Endothelial cell of umbilical vein (primary cell): ENCODE data around the gene SNX12.

Experiments
- EZH2 ChIP-seq: IDR thresholded peaks from 2 replicates; pipeline ENCODE4 v1.6.1; 2012; ENCODE audit warnings: borderline replicate concordance, low read depth, mild to moderate bottlenecking, moderate library complexity, low read length, inconsistent platforms; ENCODE audit not compliant: severe bottlenecking
- POLR2A ChIP-seq: IDR thresholded peaks from 2 replicates; pipeline ENCODE4 v1.6.1; 2012; ENCODE audit warnings: low read depth, mild to moderate bottlenecking, control low read depth, low read length
- TF ChIP-seq, protein P1 (sequence below), 2 donors: IDR thresholded peaks; 1 replicate in 1 of 2; 2 replicates in 1 of 2; pipeline ENCODE4 v1.5.1; 2011; ENCODE audit warnings: low read length in 2 of 2, mild to moderate bottlenecking in 2 of 2, moderate library complexity in 2 of 2, control low read depth in 1 of 2, inconsistent platforms in 1 of 2, low read depth in 1 of 2; ENCODE audit not compliant: insufficient read depth in 1 of 2; ENCODE audit errors: extremely low read depth in 1 of 2

DNA sequence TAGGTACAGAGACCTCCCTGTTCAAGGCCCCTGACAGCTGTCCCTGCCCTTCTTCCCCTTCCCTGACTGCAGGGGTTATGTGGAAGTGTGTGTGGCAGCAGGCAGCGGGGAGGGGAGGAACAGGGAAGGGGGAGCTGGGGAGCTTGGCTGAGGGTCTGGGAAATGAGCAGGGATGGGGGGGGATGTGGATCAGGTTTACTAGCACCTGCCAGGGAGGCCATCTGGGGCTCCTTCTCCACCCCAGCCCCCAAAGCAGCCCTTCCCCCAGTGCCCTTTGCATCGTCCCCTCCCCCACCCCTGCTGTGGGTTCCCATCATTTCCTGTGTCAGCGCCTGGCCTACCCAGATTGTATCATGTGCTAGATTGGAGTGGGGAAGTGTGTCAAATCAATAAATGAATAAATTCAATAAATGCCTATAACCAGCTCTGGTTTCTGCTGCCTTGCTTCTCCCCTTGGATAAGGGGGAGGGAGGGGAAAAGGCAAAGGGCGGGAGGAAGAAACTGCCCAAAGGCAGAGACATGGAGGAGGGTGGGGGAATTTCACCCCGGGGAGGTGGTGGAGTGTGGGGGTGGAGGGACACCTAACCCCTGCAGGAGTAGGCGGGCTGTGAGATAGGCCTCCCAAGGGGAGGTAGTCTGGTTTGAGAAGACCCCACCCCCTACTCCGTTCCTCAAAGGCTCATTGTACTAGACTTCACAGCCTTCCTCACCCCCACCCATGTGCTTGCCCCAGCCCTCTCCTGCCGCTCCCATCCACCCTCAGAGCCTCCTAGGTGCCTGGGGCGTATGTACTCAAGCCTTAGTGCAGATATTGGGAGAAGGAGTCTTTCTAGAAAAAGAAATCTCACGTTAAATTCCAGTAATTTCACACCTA lies 35.2 kb upstream of the SNX12 start:
- TF ChIP-seq POLR2A (no peak), EZH2 (no peak)
- TF ChIP-seq, protein P1, sequence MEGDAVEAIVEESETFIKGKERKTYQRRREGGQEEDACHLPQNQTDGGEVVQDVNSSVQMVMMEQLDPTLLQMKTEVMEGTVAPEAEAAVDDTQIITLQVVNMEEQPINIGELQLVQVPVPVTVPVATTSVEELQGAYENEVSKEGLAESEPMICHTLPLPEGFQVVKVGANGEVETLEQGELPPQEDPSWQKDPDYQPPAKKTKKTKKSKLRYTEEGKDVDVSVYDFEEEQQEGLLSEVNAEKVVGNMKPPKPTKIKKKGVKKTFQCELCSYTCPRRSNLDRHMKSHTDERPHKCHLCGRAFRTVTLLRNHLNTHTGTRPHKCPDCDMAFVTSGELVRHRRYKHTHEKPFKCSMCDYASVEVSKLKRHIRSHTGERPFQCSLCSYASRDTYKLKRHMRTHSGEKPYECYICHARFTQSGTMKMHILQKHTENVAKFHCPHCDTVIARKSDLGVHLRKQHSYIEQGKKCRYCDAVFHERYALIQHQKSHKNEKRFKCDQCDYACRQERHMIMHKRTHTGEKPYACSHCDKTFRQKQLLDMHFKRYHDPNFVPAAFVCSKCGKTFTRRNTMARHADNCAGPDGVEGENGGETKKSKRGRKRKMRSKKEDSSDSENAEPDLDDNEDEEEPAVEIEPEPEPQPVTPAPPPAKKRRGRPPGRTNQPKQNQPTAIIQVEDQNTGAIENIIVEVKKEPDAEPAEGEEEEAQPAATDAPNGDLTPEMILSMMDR (IDR thresholded peaks at IDR 0.05; ENCODE audit: extremely low read depth in 1 of 2, insufficient read depth in 1 of 2, low read depth in 1 of 2, low read length in 2 of 2) = no peak
